OCI-LY3 (cell line): ENCODE measurements around the gene AVEN.

ENCODE experiments used
- H2AFZ ChIP-seq: fragments of 200-600, 300-600 bp; shearing (Covaris generic); 2 replicates; pipeline ENCODE4 v1.6.0; 2014; ENCODE audit warnings: antibody characterized with exemption, low read depth, low read length
- H3K27ac ChIP-seq: fragments of 200-600, 300-600 bp; sonication (generic); 2 replicates; pipeline ENCODE4 v1.5.1; 2014; ENCODE audit warnings: mild to moderate bottlenecking, low read length, moderate library complexity, mixed read lengths
- H3K27me3 ChIP-seq: fragments of 200-600, 300-600 bp; sonication (generic); 2 replicates; pipeline ENCODE4 v1.6.1; 2014; ENCODE audit warnings: low read depth, low read length, mixed read lengths
- H3K36me3 ChIP-seq: fragments of 200-600, 300-600 bp; sonication (generic); replicated peaks from 2 replicates; pipeline ENCODE3; 2014; ENCODE audit warnings: low read depth, low read length, mixed read lengths
- H3K4me1 ChIP-seq: fragments of 300-600, 200-600 bp; sonication (generic); 2 replicates; pipeline ENCODE4 v1.6.1; 2014; ENCODE audit warnings: low read length, mixed read lengths
- H3K4me2 ChIP-seq: fragments of 200-600, 300-600 bp; sonication (generic); 2 replicates; pipeline ENCODE4 v1.6.1; 2014; ENCODE audit warnings: low read length, mixed read lengths
- H3K4me3 ChIP-seq: fragments of 300-600, 200-600 bp; sonication (generic); 2 replicates; pipeline ENCODE4 v1.5.1; 2014; ENCODE audit warnings: antibody characterized with exemption, mild to moderate bottlenecking, low read length, moderate library complexity
- H3K79me2 ChIP-seq: fragments of 300-600, 200-600 bp; shearing (Covaris generic); 2 replicates; pipeline ENCODE4 v1.6.1; 2014; ENCODE audit warnings: mild to moderate bottlenecking, low read length, mixed read lengths
- H3K9ac ChIP-seq: fragments of 300-600, 200-600 bp; shearing (Covaris generic); 2 replicates; pipeline ENCODE4 v1.6.0; 2014; ENCODE audit warnings: mild to moderate bottlenecking, low read length, moderate library complexity
- H3K9me3 ChIP-seq: fragments of 200-600, 300-600 bp; shearing (Covaris generic); 2 replicates; pipeline ENCODE4 v1.6.1; 2014; ENCODE audit warnings: low read length, mixed read lengths; ENCODE audit not compliant: insufficient read depth
- H4K20me1 ChIP-seq: fragments of 200-600, 300-600 bp; sonication (generic); 2 replicates; pipeline ENCODE4 v1.6.1; 2016; ENCODE audit warnings: low read length, mixed read lengths; ENCODE audit not compliant: insufficient read depth
- EZH2phosphoT487 ChIP-seq: fragments of 200-600 bp; shearing (Covaris generic); IDR thresholded peaks from 2 replicates; pipeline ENCODE4 v1.6.1; 2018; ENCODE audit warnings: antibody characterized with exemption, mixed run types, low read depth
- TF ChIP-seq, protein P1 (sequence below): fragments of 200-600, 300-600 bp; sonication (generic); IDR thresholded peaks from 2 replicates; pipeline ENCODE4 v1.5.1; 2014; ENCODE audit warnings: antibody characterized with exemption, low read length, low read depth

AVEN gene, protein sequence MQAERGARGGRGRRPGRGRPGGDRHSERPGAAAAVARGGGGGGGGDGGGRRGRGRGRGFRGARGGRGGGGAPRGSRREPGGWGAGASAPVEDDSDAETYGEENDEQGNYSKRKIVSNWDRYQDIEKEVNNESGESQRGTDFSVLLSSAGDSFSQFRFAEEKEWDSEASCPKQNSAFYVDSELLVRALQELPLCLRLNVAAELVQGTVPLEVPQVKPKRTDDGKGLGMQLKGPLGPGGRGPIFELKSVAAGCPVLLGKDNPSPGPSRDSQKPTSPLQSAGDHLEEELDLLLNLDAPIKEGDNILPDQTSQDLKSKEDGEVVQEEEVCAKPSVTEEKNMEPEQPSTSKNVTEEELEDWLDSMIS

DNA sequence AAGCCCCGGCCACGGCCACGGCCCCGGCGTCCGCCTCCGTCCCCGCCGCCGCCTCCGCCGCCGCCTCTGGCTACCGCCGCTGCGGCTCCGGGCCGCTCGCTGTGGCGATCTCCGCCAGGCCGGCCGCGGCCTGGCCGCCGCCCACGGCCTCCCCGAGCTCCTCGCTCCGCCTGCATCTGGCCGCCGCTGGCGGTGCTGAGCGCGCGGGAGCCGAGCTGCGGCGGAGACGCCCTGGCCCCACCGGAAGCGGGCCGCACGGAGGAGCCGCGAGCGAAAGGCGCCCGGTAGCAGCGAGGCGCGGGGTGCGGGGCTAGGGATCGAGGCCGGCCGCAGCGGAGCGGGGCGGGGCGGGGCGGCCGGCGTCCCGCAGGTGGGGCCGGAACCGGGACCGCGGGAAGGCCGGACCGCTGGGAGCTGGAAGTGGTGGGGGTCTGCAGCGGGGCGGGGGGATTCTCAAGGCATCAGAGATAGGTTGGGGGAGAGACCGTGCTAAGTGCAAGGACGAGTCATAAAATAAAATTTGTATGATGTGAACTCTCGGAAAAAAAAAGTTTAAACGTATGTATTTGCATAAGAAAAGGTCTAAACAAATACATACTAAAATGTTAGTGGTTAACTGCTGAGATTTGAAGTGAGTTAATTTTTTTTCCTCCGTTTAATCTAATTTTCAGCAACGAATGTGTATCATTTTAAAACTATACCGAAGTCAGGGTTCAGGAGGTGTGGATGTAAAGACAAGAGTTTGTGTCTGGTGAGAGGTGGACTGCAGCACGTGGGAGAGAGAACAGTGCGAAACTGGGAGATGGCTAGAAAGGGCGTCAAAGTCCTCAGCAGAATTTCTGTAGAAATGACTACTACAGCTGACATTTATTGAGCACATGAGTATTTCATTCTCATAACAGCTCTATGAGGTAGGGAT lies at the start of gene AVEN:
Gene AVEN, minus strand, starts transcription at position 334 of the 919 bp plus-strand sequence. Its CDS starts 158 bp downstream, at position 176.
- H3K27me3 ChIP-seq = no peaks in the 10 kb centered on the region
- no peaks in the 10 kb centered on the region for H3K9me3 ChIP-seq
- peak within 1 kb of the TSS; percentile 98 for H3K4me2 ChIP-seq
- peaks cover 18% of the 10 kb centered on the region for H3K79me2 ChIP-seq
- no peaks in the 10 kb centered on the region for H3K36me3 ChIP-seq
- peak within 1 kb of the TSS; percentile 85 for H3K4me3 ChIP-seq
- peak within 1 kb of the TSS; percentile 88 for H3K9ac ChIP-seq
- TF ChIP-seq EZH2phosphoT487 = no peak
- TF ChIP-seq, protein P1, sequence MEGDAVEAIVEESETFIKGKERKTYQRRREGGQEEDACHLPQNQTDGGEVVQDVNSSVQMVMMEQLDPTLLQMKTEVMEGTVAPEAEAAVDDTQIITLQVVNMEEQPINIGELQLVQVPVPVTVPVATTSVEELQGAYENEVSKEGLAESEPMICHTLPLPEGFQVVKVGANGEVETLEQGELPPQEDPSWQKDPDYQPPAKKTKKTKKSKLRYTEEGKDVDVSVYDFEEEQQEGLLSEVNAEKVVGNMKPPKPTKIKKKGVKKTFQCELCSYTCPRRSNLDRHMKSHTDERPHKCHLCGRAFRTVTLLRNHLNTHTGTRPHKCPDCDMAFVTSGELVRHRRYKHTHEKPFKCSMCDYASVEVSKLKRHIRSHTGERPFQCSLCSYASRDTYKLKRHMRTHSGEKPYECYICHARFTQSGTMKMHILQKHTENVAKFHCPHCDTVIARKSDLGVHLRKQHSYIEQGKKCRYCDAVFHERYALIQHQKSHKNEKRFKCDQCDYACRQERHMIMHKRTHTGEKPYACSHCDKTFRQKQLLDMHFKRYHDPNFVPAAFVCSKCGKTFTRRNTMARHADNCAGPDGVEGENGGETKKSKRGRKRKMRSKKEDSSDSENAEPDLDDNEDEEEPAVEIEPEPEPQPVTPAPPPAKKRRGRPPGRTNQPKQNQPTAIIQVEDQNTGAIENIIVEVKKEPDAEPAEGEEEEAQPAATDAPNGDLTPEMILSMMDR = no peak
- peak within 1 kb of the TSS; percentile 65 for H2AFZ ChIP-seq
- peak within 1 kb of the TSS; percentile 46 for H3K27ac ChIP-seq
- H4K20me1 ChIP-seq = no peaks in the 10 kb centered on the region
- peaks cover 11% of the 10 kb centered on the region for H3K4me1 ChIP-seq

GRCh38 chr15:34085746-34086145 lies 46.7 kb upstream of the AVEN start:
- TF ChIP-seq, protein P1 = no peak
- H3K4me2 ChIP-seq = no peak overlapping the region
- no peaks in the 10 kb centered on the region for H3K9me3 ChIP-seq
- H3K27ac ChIP-seq = no peak overlapping the region
- no peaks in the 10 kb centered on the region for H3K4me1 ChIP-seq
- no peaks in the 10 kb centered on the region for H3K27me3 ChIP-seq
- no peak overlapping the region for H3K4me3 ChIP-seq
- no peaks in the 10 kb centered on the region for H3K79me2 ChIP-seq
- H2AFZ ChIP-seq = no peak overlapping the region
- no peaks in the 10 kb centered on the region for H4K20me1 ChIP-seq
- H3K36me3 ChIP-seq = peaks cover 22% of the 10 kb centered on the region
- no peak overlapping the region for H3K9ac ChIP-seq

DNA sequence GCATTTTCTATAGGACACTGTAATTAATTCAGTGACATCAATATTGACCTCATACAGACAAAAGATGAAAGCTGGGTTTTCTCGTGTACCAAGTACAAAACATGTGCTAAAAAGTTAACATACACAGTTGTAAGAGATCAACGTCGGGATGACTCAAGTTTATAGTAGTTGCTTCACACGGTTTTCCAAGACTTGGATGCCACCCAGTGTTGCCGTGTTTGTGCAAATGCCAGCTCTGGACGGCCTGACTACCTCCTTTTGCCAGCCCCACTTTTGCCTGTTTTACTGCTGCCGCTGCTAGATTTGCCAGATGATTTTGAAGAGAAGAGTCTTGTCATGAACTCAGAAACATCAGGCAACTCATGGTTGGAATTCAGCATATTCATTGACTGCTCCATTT lies 45.1 kb upstream of the AVEN start:
- H3K9ac ChIP-seq = no peak overlapping the region
- H3K4me3 ChIP-seq = no peak overlapping the region
- no peak for TF ChIP-seq EZH2phosphoT487
- TF ChIP-seq, protein P1 = no peak
- peaks cover 18% of the 10 kb centered on the region for H3K36me3 ChIP-seq
- no peaks in the 10 kb centered on the region for H3K79me2 ChIP-seq
- no peak overlapping the region for H3K4me2 ChIP-seq
- no peak overlapping the region for H3K27ac ChIP-seq
- no peaks in the 10 kb centered on the region for H3K9me3 ChIP-seq
- peaks cover 3% of the 10 kb centered on the region for H3K4me1 ChIP-seq
- no peaks in the 10 kb centered on the region for H4K20me1 ChIP-seq
- H3K27me3 ChIP-seq = no peaks in the 10 kb centered on the region
- no peak overlapping the region for H2AFZ ChIP-seq

DNA sequence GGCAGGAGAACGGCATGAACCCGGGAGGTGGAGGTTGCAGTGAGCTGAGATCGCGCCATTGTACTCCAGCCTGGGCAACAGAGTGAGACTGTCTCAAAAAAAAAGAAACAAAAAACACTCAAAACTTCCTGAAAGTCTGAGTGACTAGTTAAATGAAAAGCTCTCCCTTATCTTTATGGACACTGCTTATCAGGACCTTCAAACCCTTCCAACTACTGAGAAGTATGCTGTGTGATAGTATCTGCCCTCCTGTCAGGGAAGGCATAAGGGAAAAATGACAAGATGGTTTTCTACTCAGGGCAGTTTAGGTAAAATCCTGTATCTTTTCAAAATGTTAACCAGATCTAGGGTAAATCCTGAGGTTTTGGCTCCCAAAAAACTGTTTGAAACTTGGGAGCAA lies 40.9 kb upstream of the AVEN start:
- Histone ChIP-seq H3K9ac (no peak overlapping the region), H3K4me2 (no peak overlapping the region), H3K79me2 (no peaks in the 10 kb centered on the region), H3K4me1 (peaks cover 5% of the 10 kb centered on the region), H4K20me1 (no peaks in the 10 kb centered on the region), H2AFZ (no peak overlapping the region), H3K27ac (no peak overlapping the region), H3K9me3 (0 out of 2 replicates have a peak, but pooled peaks cover 6% of the 10 kb centered on the region), H3K36me3 (peaks cover 8% of the 10 kb centered on the region), H3K27me3 (no peaks in the 10 kb centered on the region), H3K4me3 (no peak overlapping the region)
- TF ChIP-seq EZH2phosphoT487 = no peak
- TF ChIP-seq, protein P1 = no peak
